Muscle of arm (tissue), 12 donors: ENCODE results near the gene GAA. TPM values are rescaled to one million over a fixed set of nuclear protein-coding genes. Genes with fewer than 3 reads are reported as not detected.

ENCODE experiments used
- DNase-seq: peaks from one replicate; pipeline ENCODE4 v3.0.0-alpha.2; 2013
- polyA plus RNA-seq, 12 donors: library from polyadenylated mRNA; unstranded; fragments of 120-200 nt; gene quantifications; one replicate each; pipeline ENCODE4 v1.2.1, GENCODE V29; 2013; ENCODE audit not compliant: insufficient read length in 12 of 12

The GAA gene
- polyA plus RNA-seq, 12 donors = 17.8 to 38.2 (median 27.4) TPM; not detected in 1

- no peak for DNase-seq
Measured at GRCh38 chr17:80116276-80116920, 15.0 kb downstream of the GAA start.

DNA sequence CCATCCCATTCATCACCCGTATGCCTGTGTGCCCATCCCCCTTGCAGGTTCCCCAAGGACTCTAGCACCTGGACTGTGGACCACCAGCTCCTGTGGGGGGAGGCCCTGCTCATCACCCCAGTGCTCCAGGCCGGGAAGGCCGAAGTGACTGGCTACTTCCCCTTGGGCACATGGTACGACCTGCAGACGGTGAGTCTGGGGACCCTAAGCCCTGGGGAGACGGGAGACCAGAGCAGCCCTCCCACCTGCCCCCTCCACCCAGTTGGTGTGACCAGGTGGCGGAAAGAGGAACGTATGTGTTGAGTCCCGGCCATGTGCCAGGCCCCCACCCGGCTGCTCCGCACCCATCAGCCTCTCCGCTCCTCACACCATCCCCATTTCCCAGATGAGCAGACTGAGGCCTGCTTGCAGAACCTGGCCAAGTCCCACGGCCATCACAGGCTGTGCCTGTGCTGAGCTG lies 15.6 kb downstream of the GAA start:
- no peak for DNase-seq

GRCh38 chr17:80117491-80118401 lies 16.4 kb downstream of the GAA start:
- no peak for DNase-seq

GRCh38 chr17:80118601-80119270 lies 17.4 kb downstream of the GAA start:
- DNase-seq = no peak

GRCh38 chr17:80119271-80119791 lies 17.9 kb downstream of the GAA start:
- no peak for DNase-seq

- DNase-seq = no peak
Measured at GRCh38 chr17:80119839-80120238, 18.5 kb downstream of the GAA start.

- no peak for DNase-seq
Measured at GRCh38 chr17:80122026-80122575, 20.7 kb downstream of the GAA start.

DNA sequence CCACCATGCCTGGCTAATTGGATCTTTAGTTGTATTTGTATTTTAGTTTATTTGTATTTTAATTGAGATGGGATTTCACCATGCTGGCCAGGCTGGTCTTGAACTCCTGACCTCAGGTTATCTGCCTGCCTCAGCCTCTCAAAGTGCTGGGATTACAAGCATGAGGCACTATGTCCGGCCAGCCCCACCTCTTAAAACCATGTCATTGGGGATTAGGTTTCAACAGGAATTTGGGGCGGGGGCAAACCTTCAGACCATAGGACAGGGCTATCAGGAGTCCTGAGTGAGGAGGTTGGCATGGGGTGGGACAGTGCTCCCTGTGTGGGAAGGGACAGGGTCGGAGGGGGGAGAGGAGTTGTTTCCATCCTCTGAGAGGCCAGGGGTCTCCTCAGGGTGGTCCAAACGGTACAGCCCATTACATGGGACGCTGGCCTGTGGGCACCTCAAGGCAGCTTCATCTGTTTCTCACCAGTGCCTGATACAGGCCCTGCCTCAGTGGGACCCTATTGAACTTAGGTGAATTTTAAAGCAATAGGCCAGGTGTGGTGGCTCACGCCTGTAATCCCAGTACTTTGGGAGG lies 21.6 kb downstream of the GAA start:
- DNase-seq = no peak

DNA sequence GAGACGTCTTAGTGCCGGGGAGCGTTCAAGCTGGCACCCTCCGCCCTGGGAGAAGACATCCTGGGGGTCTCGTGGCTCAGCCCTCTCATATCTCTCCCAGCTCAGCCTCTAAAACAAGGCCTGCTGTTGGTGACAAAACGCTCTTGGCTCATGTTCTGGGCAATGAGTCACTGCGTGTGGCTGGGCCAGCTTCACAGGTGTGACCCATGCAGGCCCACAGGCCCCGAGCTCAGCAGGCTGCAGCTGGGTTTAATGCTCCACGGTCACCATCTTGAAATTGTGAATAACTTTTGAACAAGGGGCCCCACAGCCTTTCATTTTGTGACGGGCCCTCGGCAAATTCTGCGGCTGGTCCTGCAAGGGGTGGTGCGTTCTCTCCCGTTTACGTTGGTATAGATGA lies 22.4 kb downstream of the GAA start:
- no peak for DNase-seq

GRCh38 chr17:80124351-80124981 lies 23.1 kb downstream of the GAA start:
- no peak for DNase-seq

DNA sequence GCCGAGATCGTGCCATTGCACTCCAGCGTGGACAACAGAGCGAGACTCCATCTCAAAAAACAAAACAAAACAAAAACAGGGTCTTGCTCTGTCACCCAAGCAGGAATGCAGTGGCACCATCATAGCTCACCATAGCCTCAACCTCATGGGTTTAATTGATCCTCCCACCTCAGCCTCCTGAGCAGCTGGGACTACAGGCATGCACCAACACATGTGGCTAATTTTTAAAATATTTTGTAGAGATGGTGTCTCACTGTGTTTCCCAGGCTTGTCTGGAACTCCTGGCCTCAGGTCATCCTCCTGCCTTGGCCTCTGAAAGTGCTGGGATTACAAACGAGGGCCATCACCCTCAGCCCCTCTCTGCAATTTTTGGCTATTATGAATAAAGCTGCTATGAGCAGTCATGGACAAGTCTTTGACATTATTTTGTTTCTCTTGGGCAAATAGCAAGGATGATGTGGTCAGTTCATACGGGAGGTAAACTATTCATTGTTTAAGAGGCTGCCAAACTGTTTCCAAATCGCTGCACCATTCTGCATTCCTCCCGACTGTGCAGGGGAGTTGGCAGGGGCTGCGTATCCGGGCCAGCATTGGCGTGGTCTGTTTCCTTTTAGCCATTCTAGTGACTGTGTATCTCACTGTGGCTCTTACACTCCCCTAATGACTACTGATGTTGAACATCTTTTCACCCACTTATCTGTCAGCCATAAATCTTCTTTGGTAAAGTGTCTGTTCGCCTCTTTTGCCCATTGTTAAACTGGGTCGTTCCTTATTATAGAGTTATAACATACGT lies 24.5 kb downstream of the GAA start:
- DNase-seq = no peak

DNA sequence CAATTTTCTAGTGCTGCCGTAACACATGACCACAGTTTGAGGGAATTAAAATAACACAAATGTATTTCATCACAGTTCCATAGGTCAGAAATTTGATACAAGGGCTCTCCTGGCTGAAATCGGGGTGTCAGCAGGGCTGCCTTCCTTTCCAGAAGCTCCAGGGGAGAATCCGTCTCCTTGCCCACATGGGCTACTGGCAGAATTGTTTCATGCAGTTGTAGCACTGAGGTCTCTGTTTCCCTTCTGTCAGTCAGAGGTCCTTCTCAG lies 25.0 kb downstream of the GAA start:
- DNase-seq = no peak

DNA sequence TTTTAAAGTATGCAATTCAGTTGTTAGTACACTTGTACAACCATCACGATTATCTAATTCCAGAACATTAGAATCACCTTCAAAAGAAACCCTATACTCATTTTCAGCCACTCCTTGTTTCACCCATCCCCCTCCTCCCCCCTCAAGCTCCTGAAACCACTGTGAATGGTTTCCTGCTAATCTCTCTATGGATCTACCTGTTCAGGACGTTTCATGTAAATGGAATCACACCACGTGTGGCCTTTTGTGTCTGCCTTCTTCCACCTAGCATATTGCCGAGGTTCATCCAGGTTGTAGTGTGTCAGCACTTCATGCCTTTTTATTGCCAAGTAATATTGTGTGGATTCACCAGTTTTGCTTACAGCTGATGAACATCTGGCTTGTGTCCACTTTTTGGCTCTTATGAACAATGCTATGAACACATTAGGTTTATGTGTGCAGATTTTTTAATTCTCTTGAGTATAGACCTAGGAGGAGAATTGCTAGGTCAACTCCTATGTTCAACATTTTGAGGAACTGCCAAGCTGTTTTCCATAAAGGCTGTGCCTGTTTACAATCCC lies 27.7 kb downstream of the GAA start:
- no peak for DNase-seq

DNA sequence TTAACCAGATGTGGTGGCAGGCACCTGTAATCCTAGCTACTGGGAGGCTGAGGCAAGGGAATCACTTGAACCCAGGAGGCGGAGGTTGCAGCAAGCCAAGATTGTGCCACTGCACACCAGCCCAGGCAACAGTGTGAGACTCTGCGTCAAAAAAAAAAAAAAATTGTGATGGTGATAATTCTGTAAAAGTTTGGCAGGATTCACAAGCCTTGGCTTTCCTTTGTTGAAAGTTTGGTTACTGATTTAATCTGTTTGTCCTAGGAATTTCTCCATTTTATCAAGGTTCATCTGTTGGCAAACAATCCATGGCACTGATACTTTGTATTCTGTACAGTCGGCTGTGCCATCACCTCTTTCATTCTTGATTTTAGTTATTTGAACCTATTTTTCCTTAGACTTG lies 29.6 kb downstream of the GAA start:
- DNase-seq = no peak

GRCh38 chr17:80132906-80133625 lies 31.7 kb downstream of the GAA start:
- no peak for DNase-seq

- DNase-seq = no peak
Measured at GRCh38 chr17:80133626-80133970, 32.2 kb downstream of the GAA start.

DNA sequence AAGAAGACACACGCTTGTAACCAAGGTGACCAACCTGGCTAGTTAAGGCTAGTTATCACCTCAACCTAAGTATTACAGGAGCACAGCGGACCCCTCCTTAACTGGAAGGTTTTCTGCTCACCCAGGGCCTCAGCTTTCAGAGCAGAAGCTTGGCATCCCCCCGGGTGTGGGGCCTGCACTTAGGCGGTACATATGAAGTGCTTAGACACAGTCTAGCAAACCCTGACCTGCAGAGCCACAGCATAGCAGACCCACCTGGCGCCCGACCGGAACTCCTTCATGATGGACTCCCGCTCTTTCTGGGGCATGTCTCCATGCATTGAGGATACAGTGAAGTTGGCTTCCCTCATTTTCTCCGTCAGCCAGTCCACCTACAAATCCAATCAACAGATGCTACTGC lies 35.8 kb downstream of the GAA start:
- DNase-seq = no peak

DNA sequence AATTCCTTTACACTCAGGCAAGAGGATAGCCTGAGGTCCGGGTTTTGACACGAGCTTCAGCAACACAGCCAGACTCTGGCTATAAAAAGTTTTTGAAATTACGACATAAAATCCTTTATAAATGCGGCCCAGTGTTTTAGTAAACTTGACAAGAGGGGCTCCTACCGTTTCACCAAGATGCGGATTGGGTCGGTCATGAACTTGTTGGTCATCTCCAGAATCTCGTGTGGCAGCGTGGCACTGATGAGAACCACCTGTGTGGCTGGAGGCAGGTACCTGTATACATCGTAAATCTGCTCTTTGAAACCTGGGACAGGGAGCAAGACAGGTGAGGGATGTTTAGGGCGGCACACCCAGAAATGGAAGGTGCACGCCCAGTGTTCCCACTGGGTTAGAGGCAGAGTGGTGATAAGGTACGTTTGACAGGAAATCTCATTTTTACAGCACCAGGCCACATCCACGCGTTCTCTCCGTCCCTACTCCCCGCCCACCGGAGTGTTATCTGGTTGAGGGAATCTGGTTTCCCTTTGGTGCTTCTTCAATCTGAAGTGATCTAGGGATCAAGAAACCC lies 37.6 kb downstream of the GAA start:
- no peak for DNase-seq

DNA sequence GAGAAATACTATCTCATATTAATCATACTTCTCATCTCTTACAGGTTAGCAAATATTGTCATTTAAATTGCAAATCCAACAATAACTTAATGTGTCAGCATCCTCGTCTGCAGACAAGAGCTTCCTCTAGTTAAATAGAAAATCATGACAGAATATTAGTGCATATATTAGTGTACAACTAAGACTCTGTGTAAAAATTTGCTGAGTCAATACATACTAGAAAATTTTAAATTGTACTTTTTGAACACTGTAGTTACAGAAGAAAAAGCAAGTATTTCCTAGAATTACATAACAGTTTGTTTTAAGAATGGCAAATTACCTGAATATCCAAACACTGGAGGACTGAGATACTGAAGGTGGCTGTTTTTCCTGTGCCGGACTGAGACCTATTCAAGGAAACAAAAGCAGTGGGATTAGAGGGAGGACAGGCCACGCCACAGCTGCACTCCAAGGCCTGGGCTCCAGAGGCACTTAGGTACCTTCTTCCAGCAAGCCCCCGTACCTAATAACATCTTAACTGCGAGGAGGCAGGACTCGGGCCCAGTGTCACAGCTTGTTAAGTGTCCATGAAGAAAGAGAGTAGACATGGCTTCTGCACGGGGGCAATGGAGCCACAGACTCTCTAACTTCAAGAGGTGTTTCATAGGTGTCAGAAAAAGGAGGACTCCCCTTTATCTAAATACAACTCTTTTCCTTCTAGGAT lies 40.2 kb downstream of the GAA start:
- no peak for DNase-seq
